Right kidney (tissue), 9 donors: Measurements from ENCODE around the gene NAP1L5.

Experiments used
- DNase-seq: peaks from one replicate; pipeline ENCODE4 v3.0.0-alpha.2; 2016
- long read RNA-seq, 8 donors: transcript quantifications; one replicate each; lab custom pipeline, GENCODE V29; 2026

The NAP1L5 gene
- long read RNA-seq, donor 1, transcript NAP1L5-201 (1 exons, 1,915 nt) = major isoform, 11 of 11 reads
- long read RNA-seq, donor 1, partial matches to known transcripts = 0 of 11 reads
- long read RNA-seq, donor 1, other reads (novel, unspliced or antisense) = 0 of 11 reads
- long read RNA-seq, donor 2, transcript NAP1L5-201 (1 exons, 1,915 nt) = major isoform, 6 of 6 reads
- long read RNA-seq, donor 2, partial matches to known transcripts = 0 of 6 reads
- long read RNA-seq, donor 2, other reads (novel, unspliced or antisense) = 0 of 6 reads
- long read RNA-seq, donor 3, transcript NAP1L5-201 (1 exons, 1,915 nt) = major isoform, 5 of 5 reads
- long read RNA-seq, donor 3, partial matches to known transcripts = 0 of 5 reads
- long read RNA-seq, donor 3, other reads (novel, unspliced or antisense) = 0 of 5 reads
- long read RNA-seq, donor 4, transcript NAP1L5-201 (1 exons, 1,915 nt) = major isoform, 7 of 7 reads
- long read RNA-seq, donor 4, partial matches to known transcripts = 0 of 7 reads
- long read RNA-seq, donor 4, other reads (novel, unspliced or antisense) = 0 of 7 reads
- long read RNA-seq, donor 5, transcript NAP1L5-201 (1 exons, 1,915 nt) = major isoform, 9 of 9 reads
- long read RNA-seq, donor 5, partial matches to known transcripts = 0 of 9 reads
- long read RNA-seq, donor 5, other reads (novel, unspliced or antisense) = 0 of 9 reads
- long read RNA-seq, donor 6, transcript NAP1L5-201 (1 exons, 1,915 nt) = major isoform, 7 of 7 reads
- long read RNA-seq, donor 6, partial matches to known transcripts = 0 of 7 reads
- long read RNA-seq, donor 6, other reads (novel, unspliced or antisense) = 0 of 7 reads
- long read RNA-seq, donor 7, transcript NAP1L5-201 (1 exons, 1,915 nt) = major isoform, 13 of 34 reads
- long read RNA-seq, donor 7, partial matches to known transcripts = 21 of 34 reads
- long read RNA-seq, donor 7, other reads (novel, unspliced or antisense) = 0 of 34 reads
- long read RNA-seq, donor 8, transcript NAP1L5-201 (1 exons, 1,915 nt) = major isoform, 8 of 8 reads
- long read RNA-seq, donor 8, partial matches to known transcripts = 0 of 8 reads
- long read RNA-seq, donor 8, other reads (novel, unspliced or antisense) = 0 of 8 reads

GRCh38 chr4:88697588-88698329 is at the start of gene NAP1L5:
TSS of gene NAP1L5 (minus strand) at chr4:88697829. CDS start at chr4:88697754, 75 bp downstream.
- DNase-seq = peak; percentile 69

- no peak for DNase-seq
Observed at GRCh38 chr4:88747351-88747750, 49.7 kb upstream of the NAP1L5 start.

- no peak for DNase-seq
Observed at GRCh38 chr4:88746206-88746605, 48.6 kb upstream of the NAP1L5 start.

GRCh38 chr4:88745581-88746163 is 48.0 kb upstream of the NAP1L5 start:
- no peak for DNase-seq

- no peak for DNase-seq
Observed at GRCh38 chr4:88745175-88745574, 47.5 kb upstream of the NAP1L5 start.

GRCh38 chr4:88744609-88745008 is 47.0 kb upstream of the NAP1L5 start:
- no peak for DNase-seq

GRCh38 chr4:88743696-88744095 is 46.1 kb upstream of the NAP1L5 start:
- DNase-seq = no peak

GRCh38 chr4:88742561-88742960 is 44.9 kb upstream of the NAP1L5 start:
- no peak for DNase-seq

GRCh38 chr4:88738180-88738579 is 40.6 kb upstream of the NAP1L5 start:
- DNase-seq = no peak

GRCh38 chr4:88737307-88737941 is 39.8 kb upstream of the NAP1L5 start:
- peak; percentile 69 for DNase-seq

- DNase-seq = no peak
Observed at GRCh38 chr4:88736264-88736663, 38.6 kb upstream of the NAP1L5 start.

GRCh38 chr4:88735564-88735963 is 37.9 kb upstream of the NAP1L5 start:
- no peak for DNase-seq

GRCh38 chr4:88734403-88734949 is 36.8 kb upstream of the NAP1L5 start:
- no peak for DNase-seq

GRCh38 chr4:88732714-88733368 is 35.2 kb upstream of the NAP1L5 start:
- DNase-seq = no peak

- DNase-seq = no peak
Observed at GRCh38 chr4:88731381-88731780, 33.8 kb upstream of the NAP1L5 start.

GRCh38 chr4:88730811-88731210 is 33.2 kb upstream of the NAP1L5 start:
- DNase-seq = no peak

GRCh38 chr4:88729146-88729760 is 31.6 kb upstream of the NAP1L5 start:
- DNase-seq = no peak

- no peak for DNase-seq
Observed at GRCh38 chr4:88728146-88728545, 30.5 kb upstream of the NAP1L5 start.

GRCh38 chr4:88725986-88726385 is 28.4 kb upstream of the NAP1L5 start:
- DNase-seq = no peak

- DNase-seq = no peak
Observed at GRCh38 chr4:88725143-88725542, 27.5 kb upstream of the NAP1L5 start.
